IMR-90 (cell line): ENCODE measurements around the gene CDH23. TPM values are rescaled to one million over a fixed set of nuclear protein-coding genes. Genes with fewer than 3 reads are reported as not detected.
A peak's percentile ranks its signal among the peaks of the same experiment; 100 is the strongest.

Source experiments
- ATAC-seq: fragments of 200-7000 bp; cut with Tn5 transposase; 2 replicates; pipeline ENCODE4 v1.9.1; 2020; ENCODE audit warnings: low read depth, mild to moderate bottlenecking, moderate library complexity
- BruUV-seq: library from RNA; stranded (reverse); fragments of 400-500 nt; replicated peaks from 2 replicates; lab custom pipeline; 2021; lab: Mats Ljungman, UMichigan
- CTCF ChIA-PET: fragments of 300-600 bp; formaldehyde crosslinking; extraction: SDS; loops from one replicate; lab custom pipeline; 2021; ENCODE audit warnings: antibody characterized with exemption; lab: Yijun Ruan, JAX
- POLR2A ChIA-PET: fragments of 300-600 bp; sonication (Branson Sonifier 250); formaldehyde crosslinking; loops from one replicate; lab custom pipeline; 2022; ENCODE audit warnings: antibody characterized with exemption; ENCODE audit not compliant: unreplicated experiment; lab: Charles Lee
- DNase-seq: peaks from one replicate; pipeline ENCODE4 v3.0.0; 2013
- H2AFZ ChIP-seq: replicated peaks from 2 replicates; pipeline ENCODE3; 2013; ENCODE audit warnings: low read length, mild to moderate bottlenecking; ENCODE audit not compliant: poor library complexity
- H2AK5ac ChIP-seq: 2 replicates; pipeline ENCODE4 v1.6.1; 2013; ENCODE audit warnings: low read depth, low read length, inconsistent platforms
- H2AK9ac ChIP-seq: replicated peaks from 2 replicates; pipeline ENCODE3; 2013; ENCODE audit warnings: mild to moderate bottlenecking, low read depth, low read length, moderate library complexity; ENCODE audit not compliant: poor library complexity
- H2BK120ac ChIP-seq: 2 replicates; pipeline ENCODE4 v1.6.1; 2013; ENCODE audit warnings: low read depth, low read length, inconsistent platforms
- H2BK15ac ChIP-seq: 3 replicates; pipeline ENCODE4 v1.6.1; 2013; ENCODE audit warnings: low read depth, low read length, inconsistent platforms
- H2BK20ac ChIP-seq: 2 replicates; pipeline ENCODE4 v1.6.1; 2013; ENCODE audit warnings: low read depth, mild to moderate bottlenecking, inconsistent platforms, low read length, moderate library complexity
- H2BK5ac ChIP-seq: 2 replicates; pipeline ENCODE4 v1.6.1; 2013; ENCODE audit warnings: mild to moderate bottlenecking, low read depth, low read length, inconsistent platforms; ENCODE audit not compliant: poor library complexity, severe bottlenecking
- H3K14ac ChIP-seq: replicated peaks from 2 replicates; pipeline ENCODE4 v1.6.1; 2013; ENCODE audit warnings: low read depth, low read length, inconsistent platforms
- H3K18ac ChIP-seq: 2 replicates; pipeline ENCODE4 v1.6.1; 2013; ENCODE audit warnings: low read depth, low read length, control low read depth
- H3K23ac ChIP-seq: 2 replicates; pipeline ENCODE4 v1.6.1; 2013; ENCODE audit warnings: low read depth, low read length, inconsistent platforms
- H3K27ac ChIP-seq: 2 replicates; pipeline ENCODE4 v1.5.1; 2013; ENCODE audit warnings: mild to moderate bottlenecking, control low read depth, low read length; ENCODE audit not compliant: insufficient read depth
- H3K27me3 ChIP-seq: 2 replicates; pipeline ENCODE4 v1.6.1; 2013; ENCODE audit warnings: low read length; ENCODE audit not compliant: control insufficient read depth, insufficient read depth
- H3K36me3 ChIP-seq: 2 replicates; pipeline ENCODE4 v1.6.1; 2013; ENCODE audit warnings: low read length, mixed read lengths; ENCODE audit not compliant: control insufficient read depth, insufficient read depth
- H3K4ac ChIP-seq: 2 replicates; pipeline ENCODE4 v1.6.1; 2013; ENCODE audit warnings: low read depth, low read length, inconsistent platforms
- H3K4me1 ChIP-seq: 2 replicates; pipeline ENCODE4 v1.6.1; 2013; ENCODE audit warnings: low read length, mixed read lengths; ENCODE audit not compliant: control insufficient read depth, insufficient read depth
- H3K4me2 ChIP-seq: 2 replicates; pipeline ENCODE4 v1.6.1; 2013; ENCODE audit warnings: low read depth, mild to moderate bottlenecking, control low read depth, low read length, moderate library complexity
- H3K4me3 ChIP-seq: 2 replicates; pipeline ENCODE4 v1.5.1; 2013; ENCODE audit warnings: low read depth, mild to moderate bottlenecking, control low read depth, low read length, moderate library complexity; ENCODE audit not compliant: insufficient read depth
- H3K56ac ChIP-seq: 2 replicates; pipeline ENCODE4 v1.6.1; 2013; ENCODE audit warnings: low read length, inconsistent platforms; ENCODE audit not compliant: insufficient read depth; ENCODE audit errors: extremely low read depth
- H3K79me1 ChIP-seq, 2 experiments: 2 replicates each; pipeline ENCODE4 v1.6.1; 2013; ENCODE audit warnings: low read length in 2 of 2, inconsistent platforms in 1 of 2, low read depth in 1 of 2
- H3K9ac ChIP-seq: 2 replicates; pipeline ENCODE4 v1.6.1; 2013; ENCODE audit warnings: low read depth, low read length, control low read depth
- H3K9me1 ChIP-seq: 2 replicates; pipeline ENCODE4 v1.6.1; 2013; ENCODE audit warnings: low read length, inconsistent platforms; ENCODE audit not compliant: insufficient read depth
- H3K9me3 ChIP-seq: 2 replicates; pipeline ENCODE4 v1.6.1; 2013; ENCODE audit warnings: low read length; ENCODE audit not compliant: control insufficient read depth, insufficient read depth
- H4K20me1 ChIP-seq: 2 replicates; pipeline ENCODE4 v1.6.1; 2013; ENCODE audit warnings: low read length, inconsistent platforms; ENCODE audit not compliant: insufficient read depth
- H4K5ac ChIP-seq: 2 replicates; pipeline ENCODE4 v1.6.1; 2013; ENCODE audit warnings: mild to moderate bottlenecking, low read depth, low read length, control low read depth
- H4K8ac ChIP-seq, 2 experiments: 2 replicates each; pipeline ENCODE4 v1.6.1; 2013; ENCODE audit warnings: low read depth in 2 of 2, low read length in 2 of 2, control low read depth in 1 of 2, inconsistent platforms in 1 of 2
- H4K91ac ChIP-seq: 2 replicates; pipeline ENCODE4 v1.6.1; 2013; ENCODE audit warnings: low read depth, low read length, inconsistent platforms; ENCODE audit not compliant: insufficient read depth
- CEBPB ChIP-seq: IDR thresholded peaks from 2 replicates; pipeline ENCODE4 v1.6.1; 2012; ENCODE audit warnings: low read depth, low read length, improper control_type of control experiment
- USF2 ChIP-seq: fragments of 150-350 bp; IDR thresholded peaks from 2 replicates; pipeline ENCODE4 v1.6.1; 2017; ENCODE audit warnings: mild to moderate bottlenecking, antibody characterized with exemption, low read length, low read depth
- WGBS, 2 experiments: methylation state at CpG; one replicate each; pipeline versions ENCODE4 v1.1.5 to v1.1.7; 2013; ENCODE audit warnings: missing lambda C conversion rate in 2 of 2; ENCODE audit not compliant: insufficient read length in 1 of 2; ENCODE audit errors: extremely low coverage in 2 of 2; 5-methylcytosine and 5-hydroxymethylcytosine counted together
- dilution Hi-C: fragments of 300-500 bp; cut with HindIII; formaldehyde crosslinking; loops from one replicate; pipeline ENCODE4 v1.14.3; 2018; ENCODE audit warnings: low sequenced_read_pairs; ENCODE audit not compliant: unreplicated experiment
- in situ Hi-C: fragments of 300-500 bp; cut with MboI; formaldehyde crosslinking; loops from 3 replicates; pipeline ENCODE4 v1.14.3; 2019; ENCODE audit warnings: low sequenced_read_pairs, inconsistent platforms, mixed read lengths
- intact Hi-C: fragments of 100-400 bp; cut with micrococcal nuclease; formaldehyde crosslinking; loops from 2 replicates; pipeline ENCODE4 v1.10.0; 2022
- polyA plus RNA-seq, 3 experiments: library from polyadenylated mRNA; depleted of rRNA; stranded (reverse); fragments of >200 nt; gene quantifications; 2 replicates each; pipeline ENCODE4 v1.2.3, GENCODE V29; 2012; ENCODE audit warnings: low replicate concordance in 1 of 3
- total RNA-seq: library from RNA; depleted of rRNA; stranded (reverse); fragments of >200 nt; gene quantifications from 2 replicates; pipeline ENCODE4 v1.2.3, GENCODE V29; 2012
- TF ChIP-seq, protein P1 (sequence below): conservative IDR thresholded peaks from 2 replicates; pipeline ENCODE4 v1.5.1; 2012; ENCODE audit warnings: mild to moderate bottlenecking, low read depth, low read length, improper control_type of control experiment

CDH23 gene
- total and polyA plus RNA-seq, 2 of the 4 experiments (the other 2 are of a cell fraction) = under 0.01 to 0.03 TPM

DNA sequence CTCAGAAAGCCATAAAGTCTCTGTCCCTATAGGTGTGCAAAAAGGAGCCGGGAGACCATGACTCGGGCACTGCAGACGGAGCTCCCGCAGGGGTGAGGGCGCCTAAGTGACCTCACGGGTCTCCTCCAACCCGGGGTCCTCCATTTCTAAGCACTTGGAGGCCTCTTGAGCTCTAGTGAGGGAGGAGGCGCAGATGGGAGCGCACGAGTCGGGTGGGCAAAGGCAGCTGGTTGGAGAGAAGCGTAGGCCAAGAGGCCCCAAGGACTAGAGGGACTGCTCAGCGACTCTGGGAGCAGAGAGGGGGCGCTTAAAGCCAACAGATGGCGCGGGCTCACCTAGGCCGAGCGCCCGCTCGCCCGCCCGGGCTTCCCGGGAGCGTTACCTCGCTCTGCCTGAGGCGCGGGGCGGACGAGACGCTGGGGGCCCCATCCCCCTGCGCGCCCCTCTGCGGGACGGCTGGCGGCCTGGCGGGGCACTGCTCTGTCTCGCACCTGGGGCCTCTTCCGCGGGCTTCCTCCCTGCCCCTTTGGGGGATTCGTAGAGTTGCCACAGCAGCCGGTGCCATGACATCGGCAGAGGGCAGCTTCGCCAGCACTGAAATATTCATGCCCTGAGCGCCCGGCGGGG is 523 bp upstream of the CDH23 start:
- Histone ChIP-seq H2BK20ac (no peak overlapping the region), H3K4ac (no peak overlapping the region), H3K9me1 (no peaks in the 10 kb centered on the region), H3K79me1 (no peaks in the 10 kb centered on the region), H3K27me3 (peaks cover 86% of the 10 kb centered on the region), H3K36me3 (no peaks in the 10 kb centered on the region), H4K5ac (no peak overlapping the region), H2AFZ (no peak overlapping the region), H3K9me3 (no peaks in the 10 kb centered on the region), H2BK5ac (no peak overlapping the region), H2AK9ac (no peak overlapping the region), H4K8ac (no peak overlapping the region), H2BK120ac (no peak overlapping the region), H3K27ac (no peak overlapping the region), H3K56ac (no peak overlapping the region), H3K18ac (no peak overlapping the region), H3K14ac (no peak overlapping the region), H3K4me2 (no peak overlapping the region), H3K4me1 (no peaks in the 10 kb centered on the region; the same call in 1 of the 2 replicates), H4K91ac (no peak overlapping the region), H2BK15ac (no peak overlapping the region), H4K20me1 (no peaks in the 10 kb centered on the region), H3K23ac (no peak overlapping the region), H3K4me3 (no peak overlapping the region), H2AK5ac (no peak overlapping the region), H3K9ac (no peak overlapping the region)
- BruUV-seq = no TSS peak
- DNase-seq = no peak
- TF ChIP-seq, protein P1, sequence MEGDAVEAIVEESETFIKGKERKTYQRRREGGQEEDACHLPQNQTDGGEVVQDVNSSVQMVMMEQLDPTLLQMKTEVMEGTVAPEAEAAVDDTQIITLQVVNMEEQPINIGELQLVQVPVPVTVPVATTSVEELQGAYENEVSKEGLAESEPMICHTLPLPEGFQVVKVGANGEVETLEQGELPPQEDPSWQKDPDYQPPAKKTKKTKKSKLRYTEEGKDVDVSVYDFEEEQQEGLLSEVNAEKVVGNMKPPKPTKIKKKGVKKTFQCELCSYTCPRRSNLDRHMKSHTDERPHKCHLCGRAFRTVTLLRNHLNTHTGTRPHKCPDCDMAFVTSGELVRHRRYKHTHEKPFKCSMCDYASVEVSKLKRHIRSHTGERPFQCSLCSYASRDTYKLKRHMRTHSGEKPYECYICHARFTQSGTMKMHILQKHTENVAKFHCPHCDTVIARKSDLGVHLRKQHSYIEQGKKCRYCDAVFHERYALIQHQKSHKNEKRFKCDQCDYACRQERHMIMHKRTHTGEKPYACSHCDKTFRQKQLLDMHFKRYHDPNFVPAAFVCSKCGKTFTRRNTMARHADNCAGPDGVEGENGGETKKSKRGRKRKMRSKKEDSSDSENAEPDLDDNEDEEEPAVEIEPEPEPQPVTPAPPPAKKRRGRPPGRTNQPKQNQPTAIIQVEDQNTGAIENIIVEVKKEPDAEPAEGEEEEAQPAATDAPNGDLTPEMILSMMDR = 0 out of 2 replicates have a peak, but pooled peaks have one; percentile 8
- TF ChIP-seq USF2 = no peak
- TF ChIP-seq CEBPB = no peak
- 5% methylated on average over 22 of the region's 46 CpGs; no CpG with 5 or more reads in 1 of the 2 experiments for WGBS, 2 experiments
- ChIA-PET POLR2A (no interaction called here), CTCF (no interaction called here)
- ATAC-seq = peak; percentile 40; the same call in 1 of the 2 replicates
- in situ Hi-C loops (no loop called here), dilution Hi-C loops (no loop called here), intact Hi-C loops (no loop called here)
